Aorta (tissue), 5 donors: ENCODE results near the gene PRR35. TPM values are rescaled to one million over a fixed set of nuclear protein-coding genes. Genes with fewer than 3 reads are reported as not detected.

Experiments used
- ATAC-seq: fragments of 200-7000 bp; cut with Tn5 transposase; one replicate; pipeline ENCODE4 v1.9.1; 2022; ENCODE audit warnings: moderate library complexity; ENCODE audit not compliant: low FRiP score
- DNase-seq, 2 donors: peaks; one replicate each; pipeline ENCODE4 v3.0.0-alpha.2; 2020
- H3K27ac ChIP-seq, 2 donors: one replicate each; pipeline ENCODE4 v1.5.1; 2013; ENCODE audit warnings: low read length in 2 of 2, mild to moderate bottlenecking in 2 of 2, moderate library complexity in 2 of 2, control low read depth in 1 of 2, inconsistent platforms in 1 of 2, low read depth in 1 of 2
- H3K27me3 ChIP-seq, 2 donors: one replicate each; pipeline ENCODE4 v1.6.1; 2013; ENCODE audit warnings: control low read depth in 1 of 2, low read length in 1 of 2, mild to moderate bottlenecking in 1 of 2, moderate library complexity in 1 of 2; ENCODE audit not compliant: insufficient read depth in 2 of 2, control insufficient read depth in 1 of 2
- H3K36me3 ChIP-seq, 2 donors: one replicate each; pipeline ENCODE4 v1.6.1; 2013; ENCODE audit warnings: control low read depth in 1 of 2, low read length in 1 of 2, mild to moderate bottlenecking in 1 of 2; ENCODE audit not compliant: insufficient read depth in 2 of 2, control insufficient read depth in 1 of 2
- H3K4me1 ChIP-seq, 2 donors: one replicate each; pipeline ENCODE4 v1.6.1; 2013; ENCODE audit warnings: low read length in 2 of 2, control low read depth in 1 of 2, mild to moderate bottlenecking in 1 of 2, moderate library complexity in 1 of 2; ENCODE audit not compliant: insufficient read depth in 2 of 2, control insufficient read depth in 1 of 2
- H3K4me3 ChIP-seq, 2 donors: one replicate each; pipeline ENCODE4 v1.5.1; 2013; ENCODE audit warnings: low read length in 2 of 2, control low read depth in 1 of 2, mild to moderate bottlenecking in 1 of 2
- H3K9me3 ChIP-seq: one replicate; pipeline ENCODE4 v1.6.1; 2013; ENCODE audit warnings: mild to moderate bottlenecking, low read length; ENCODE audit not compliant: control insufficient read depth
- WGBS, 2 donors: extraction: QIAGEN DNeasy Blood & Tissue Kit; methylation state at CpG; one replicate each; pipeline ENCODE4 v1.1.7; 2013; 5-methylcytosine and 5-hydroxymethylcytosine counted together
- intact Hi-C, 2 donors: fragments of 100-400 bp; cut with DNase I; formaldehyde crosslinking; loops; one replicate each; pipeline versions ENCODE4 v1.14.2 to v1.15.0; 2022
- polyA plus RNA-seq, 2 donors: library from polyadenylated mRNA; stranded (reverse); fragments of 200-250 nt; gene quantifications; one replicate each; pipeline ENCODE4 v1.2.3, GENCODE V29; 2013
- total RNA-seq, 2 donors: library from RNA; stranded (reverse); fragmentation: NEBNext Ultra II Directional; extraction: Animal tissue kit (Norgen Biotek cat#: 25700); gene quantifications; one replicate each; pipeline ENCODE4 v1.2.1, GENCODE V29; 2021
- donor health status: healthy with polysubstance abuse.
- donor health status: Bipolar disorder and iron deficiency.
- donor health status: DM: no; HTN: no; CAD: no.
- donor health status: DM: no; HTN: no; CAD: no.
- donor health status: DM: yes; HTN: yes; CAD: no.

PRR35 gene
- total and polyA plus RNA-seq, 4 donors = 0.05 TPM; not detected in 3

- no peak overlapping the region for H3K27ac ChIP-seq
- H3K36me3 ChIP-seq = no peaks in the 10 kb centered on the region
- DNase-seq (no peak), ATAC-seq (no peak)
- no peak overlapping the region for H3K4me3 ChIP-seq
- 72 to 78% methylated on average over 13 to 15 of the region's 15 CpGs for WGBS, 2 donors
- intact Hi-C loops = no loop called here
- H3K27me3 ChIP-seq = no peaks in the 10 kb centered on the region
- H3K9me3 ChIP-seq = no peaks in the 10 kb centered on the region
- no peaks in the 10 kb centered on the region for H3K4me1 ChIP-seq
These were observed 1.2 kb upstream of the PRR35 start for GRCh38 chr16:559021-559380.

GRCh38 chr16:559411-560203 lies 587 bp upstream of the PRR35 start:
- Histone ChIP-seq H3K9me3 (no peaks in the 10 kb centered on the region), H3K27me3 (no peaks in the 10 kb centered on the region)

GRCh38 chr16:560701-561412 lies 663 bp downstream of the PRR35 start:
- Histone ChIP-seq H3K4me1 (no peaks in the 10 kb centered on the region), H3K9me3 (no peaks in the 10 kb centered on the region), H3K36me3 (no peaks in the 10 kb centered on the region), H3K4me3 (no peak overlapping the region), H3K27me3 (no peaks in the 10 kb centered on the region), H3K27ac (no peak overlapping the region)
- DNase-seq = no peak
- 21 to 26% methylated on average over 28 to 54 of the region's 54 CpGs for WGBS, 2 donors
- intact Hi-C loops = no loop called here
- no peak for ATAC-seq

More at GRCh38 chr16:559411-560203, 587 bp upstream of the PRR35 start:
- intact Hi-C loops = no loop called here
- DNase-seq = no peak
- Histone ChIP-seq H3K36me3 (no peaks in the 10 kb centered on the region), H3K27ac (no peak overlapping the region), H3K4me3 (no peak overlapping the region), H3K4me1 (no peaks in the 10 kb centered on the region)
- WGBS, 2 donors = 8 to 10% methylated on average over 40 to 62 of the region's 62 CpGs
- ATAC-seq = no peak

DNA sequence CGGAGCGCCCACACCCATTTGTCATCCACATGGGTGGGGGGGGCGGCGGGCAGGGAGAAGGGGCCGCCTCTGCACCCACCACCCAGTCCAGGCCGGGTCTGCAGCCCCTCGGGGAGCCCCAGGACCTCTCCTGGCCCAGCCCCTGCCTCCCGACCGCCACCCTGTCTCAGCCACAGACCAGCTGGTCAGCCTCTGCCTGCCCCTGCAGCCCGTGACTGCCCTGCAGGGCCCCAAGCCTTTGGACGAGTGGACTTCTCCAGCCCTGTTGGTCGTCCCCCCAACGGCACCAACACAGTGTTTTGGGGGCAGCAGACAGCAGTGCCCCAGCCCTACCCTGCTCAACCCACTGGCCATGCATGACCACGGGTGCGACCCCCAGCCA lies 1.2 kb downstream of the PRR35 start:
- Histone ChIP-seq H3K9me3 (no peaks in the 10 kb centered on the region), H3K27ac (no peak overlapping the region), H3K27me3 (no peaks in the 10 kb centered on the region), H3K36me3 (no peaks in the 10 kb centered on the region), H3K4me1 (no peaks in the 10 kb centered on the region), H3K4me3 (no peak overlapping the region)
- intact Hi-C loops = no loop called here
- DNase-seq = no peak
- no peak for ATAC-seq
- 71% methylated on average over 13 to 15 of the region's 15 CpGs for WGBS, 2 donors

GRCh38 chr16:561957-562938 lies 2.1 kb downstream of the PRR35 start:
- Histone ChIP-seq H3K27me3 (no peaks in the 10 kb centered on the region), H3K4me3 (no peak overlapping the region), H3K9me3 (no peaks in the 10 kb centered on the region), H3K27ac (no peak overlapping the region), H3K4me1 (no peaks in the 10 kb centered on the region), H3K36me3 (no peaks in the 10 kb centered on the region)
- 88% methylated on average over 43 of the region's 43 CpGs for WGBS, 2 donors
- ATAC-seq (no peak), DNase-seq (no peak)
- intact Hi-C loops = no loop called here

DNA sequence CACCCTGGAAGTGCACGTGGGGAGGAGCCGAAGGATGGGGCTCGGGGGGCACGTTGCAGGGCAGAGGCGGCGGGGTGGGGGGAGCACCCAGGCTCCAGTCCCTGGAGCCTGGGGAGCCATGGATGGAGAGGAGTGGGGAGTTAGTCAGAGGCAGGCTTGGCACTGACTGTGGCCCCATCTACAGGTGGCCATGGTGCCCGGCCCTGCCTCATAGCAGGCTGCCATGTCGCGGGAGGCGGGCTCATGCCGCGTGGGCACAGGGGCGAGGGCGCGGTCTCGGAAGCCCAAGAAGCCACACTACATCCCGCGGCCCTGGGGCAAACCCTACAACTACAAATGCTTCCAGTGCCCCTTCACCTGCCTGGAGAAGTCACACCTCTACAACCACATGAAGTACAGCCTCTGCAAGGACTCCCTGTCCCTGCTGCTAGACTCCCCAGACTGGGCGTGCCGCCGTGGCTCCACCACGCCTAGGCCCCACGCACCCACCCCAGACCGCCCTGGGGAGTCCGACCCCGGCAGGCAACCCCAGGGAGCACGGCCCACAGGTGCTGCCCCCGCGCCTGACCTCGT lies 3.0 kb downstream of the PRR35 start:
- Histone ChIP-seq H3K9me3 (no peaks in the 10 kb centered on the region), H3K36me3 (no peaks in the 10 kb centered on the region), H3K4me1 (no peaks in the 10 kb centered on the region), H3K27ac (no peak overlapping the region), H3K27me3 (no peaks in the 10 kb centered on the region), H3K4me3 (no peak overlapping the region)
- no peak for DNase-seq
- no peak for ATAC-seq
- 88 to 91% methylated on average over 30 of the region's 30 CpGs for WGBS, 2 donors
- intact Hi-C loops = no loop called here

- intact Hi-C loops = no loop called here
- no peaks in the 10 kb centered on the region for H3K27me3 ChIP-seq
- WGBS, 2 donors = 90 to 92% methylated on average over 42 of the region's 42 CpGs
- H3K36me3 ChIP-seq = no peaks in the 10 kb centered on the region
- no peak overlapping the region for H3K4me3 ChIP-seq
- no peaks in the 10 kb centered on the region for H3K4me1 ChIP-seq
- no peak overlapping the region for H3K27ac ChIP-seq
- H3K9me3 ChIP-seq = no peaks in the 10 kb centered on the region
- DNase-seq (no peak), ATAC-seq (no peak)
These were observed 4.7 kb downstream of the PRR35 start for GRCh38 chr16:564690-565418.
